Right lobe of liver (tissue), 6 donors: Measurements from ENCODE around the gene RPL39L. TPM values are rescaled to one million over a fixed set of nuclear protein-coding genes. Genes with fewer than 3 reads are reported as not detected.
A peak's percentile ranks its signal among the peaks of the same experiment; 100 is the strongest.

Experiments
- ATAC-seq, 4 donors: fragments of 200-7000 bp; cut with Tn5 transposase; one replicate each; pipeline ENCODE4 v1.9.1; 2020; ENCODE audit warnings: mild to moderate bottlenecking in 4 of 4, moderate library complexity in 4 of 4
- DNase-seq, 3 donors: peaks; one replicate each; pipeline ENCODE4 v3.0.0-alpha.2; 2020
- H3K27ac ChIP-seq, 3 donors: fragments of 200-600 bp; one replicate each; pipeline ENCODE4 v1.8.0; 2022
- H3K27me3 ChIP-seq, 2 donors: fragments of 200-600 bp; one replicate each; pipeline ENCODE4 v1.8.0; 2022
- H3K36me3 ChIP-seq, 4 donors: fragments of 200-600 bp; sonication (generic) in 1 of 4; one replicate each; pipeline versions ENCODE4 v1.5.1 to v1.8.0; 2017 to 2022; ENCODE audit warnings: control low read depth in 1 of 4
- H3K4me1 ChIP-seq, 4 donors: fragments of 200-600 bp; sonication (generic) in 1 of 4; one replicate each; pipeline versions ENCODE4 v1.5.1 to v1.8.0; 2017 to 2022; ENCODE audit warnings: control low read depth in 1 of 4
- H3K4me3 ChIP-seq, 3 donors: fragments of 200-600 bp; one replicate each; pipeline ENCODE4 v1.8.0; 2022
- H3K9me3 ChIP-seq, 4 donors: fragments of 200-600 bp; sonication (generic) in 1 of 4; one replicate each; pipeline versions ENCODE4 v1.5.1 to v1.8.0; 2017 to 2022; ENCODE audit warnings: control low read depth in 1 of 4
- CTCF ChIP-seq, 4 donors: fragments of 200-600 bp in 3 of 4; fragments of 450-650 bp in 1 of 4; IDR thresholded peaks; one replicate each; pipeline versions ENCODE4 v1.5.1 to v1.8.0; 2016 to 2022; ENCODE audit warnings: antibody characterized with exemption in 4 of 4, mild to moderate bottlenecking in 2 of 4
- POLR2A ChIP-seq: fragments of 450-650 bp; IDR thresholded peaks from one replicate; pipeline ENCODE4 v1.6.1; 2017; ENCODE audit warnings: antibody characterized with exemption, mild to moderate bottlenecking
- WGBS: methylation state at CpG from one replicate; pipeline ENCODE4 v1.1.6; 2018; ENCODE audit warnings: low coverage, low lambda C conversion rate; ENCODE audit not compliant: insufficient coverage; ENCODE audit errors: missing lambda C conversion rate; 5-methylcytosine and 5-hydroxymethylcytosine counted together
- intact Hi-C, 2 donors: fragments of 100-400 bp; cut with DNase I; formaldehyde crosslinking; loops; one replicate each; pipeline versions ENCODE4 v1.11.2 to v1.14.1; 2022
- total RNA-seq, 6 experiments: library from RNA; depleted of rRNA in 2 of 6; stranded (reverse); fragments of >200 nt in 2 of 6; fragmentation: NEBNext Ultra II Directional in 3 of 6; extraction: Animal tissue kit (Norgen Biotek cat#: 25700) in 3 of 6; gene quantifications; one replicate each; pipeline versions ENCODE4 v1.1.0 to v1.2.4, GENCODE V29; 2016 to 2023
- donor health status: DM: no; HTN: yes; CAD: no.
- donor health status: DM: no; HTN: no; CAD: no.
- donor health status: DM: no; HTN: no; CAD: no.
- donor health status: DM: no; HTN: yes; CAD: no.
- donor health status: DM: no; HTN: yes; CAD: no.

Gene RPL39L
- total RNA-seq, 6 experiments from 2014 or later = 1.2 to 10.5 (median 2.9) TPM

GRCh38 chr3:187150186-187150585 lies 10.9 kb upstream of the RPL39L start:
- H3K9me3 ChIP-seq = no peaks in the 10 kb centered on the region
- H3K4me1 ChIP-seq = no peaks in the 10 kb centered on the region
- no peaks in the 10 kb centered on the region for H3K27me3 ChIP-seq
- DNase-seq (no peak), ATAC-seq (no peak)
- H3K4me3 ChIP-seq = no peak overlapping the region
- no peak for TF ChIP-seq CTCF (IDR thresholded peaks at IDR 0.05)
- TF ChIP-seq POLR2A = no peak
- intact Hi-C loops = no loop called here
- WGBS = 100% methylated on average over 1 of the region's 7 CpGs
- no peaks in the 10 kb centered on the region for H3K36me3 ChIP-seq
- H3K27ac ChIP-seq = no peak overlapping the region

GRCh38 chr3:187146389-187146788 lies 7.1 kb upstream of the RPL39L start:
- TF ChIP-seq POLR2A (no peak), CTCF (IDR thresholded peaks at IDR 0.05) (no peak)
- Histone ChIP-seq H3K4me1 (no peaks in the 10 kb centered on the region), H3K27me3 (no peaks in the 10 kb centered on the region), H3K27ac (no peak overlapping the region), H3K9me3 (no peaks in the 10 kb centered on the region), H3K36me3 (no peaks in the 10 kb centered on the region), H3K4me3 (no peak overlapping the region)
- DNase-seq (no peak), ATAC-seq (no peak)
- 61% methylated on average over 2 of the region's 3 CpGs for WGBS
- intact Hi-C loops = no loop called here

GRCh38 chr3:187145149-187145895 lies 6.0 kb upstream of the RPL39L start:
- H3K27ac ChIP-seq = no peak overlapping the region
- no peaks in the 10 kb centered on the region for H3K4me1 ChIP-seq
- intact Hi-C loops = no loop called here
- DNase-seq (no peak), ATAC-seq (no peak)
- no peaks in the 10 kb centered on the region for H3K36me3 ChIP-seq
- TF ChIP-seq CTCF (IDR thresholded peaks at IDR 0.05) (no peak), POLR2A (no peak)
- WGBS = 80% methylated on average over 1 of the region's 3 CpGs
- H3K27me3 ChIP-seq = no peaks in the 10 kb centered on the region
- no peaks in the 10 kb centered on the region for H3K9me3 ChIP-seq
- no peak overlapping the region for H3K4me3 ChIP-seq

GRCh38 chr3:187139895-187140253 lies 578 bp upstream of the RPL39L start:
- Histone ChIP-seq H3K4me3 (peak overlapping the region; percentile 37 to 63 (median 56)), H3K9me3 (no peaks in the 10 kb centered on the region), H3K36me3 (no peaks in the 10 kb centered on the region), H3K4me1 (no peaks in the 10 kb centered on the region), H3K27ac (no peak overlapping the region), H3K27me3 (no peaks in the 10 kb centered on the region)
- ATAC-seq (no peak), DNase-seq (no peak)
- intact Hi-C loops = no loop called here
- WGBS = 19% methylated on average over 3 of the region's 3 CpGs
- TF ChIP-seq CTCF (IDR thresholded peaks at IDR 0.05) = peak in 1 of 4 donors; percentile 18
- no peak for TF ChIP-seq POLR2A
